ENCODE results near the gene CALM3. TPM values are rescaled to one million over a fixed set of nuclear protein-coding genes. Genes with fewer than 3 reads are reported as not detected.

Gene CALM3
- total RNA-seq, 1 donor from 2014 or later = 335 TPM

DNA sequence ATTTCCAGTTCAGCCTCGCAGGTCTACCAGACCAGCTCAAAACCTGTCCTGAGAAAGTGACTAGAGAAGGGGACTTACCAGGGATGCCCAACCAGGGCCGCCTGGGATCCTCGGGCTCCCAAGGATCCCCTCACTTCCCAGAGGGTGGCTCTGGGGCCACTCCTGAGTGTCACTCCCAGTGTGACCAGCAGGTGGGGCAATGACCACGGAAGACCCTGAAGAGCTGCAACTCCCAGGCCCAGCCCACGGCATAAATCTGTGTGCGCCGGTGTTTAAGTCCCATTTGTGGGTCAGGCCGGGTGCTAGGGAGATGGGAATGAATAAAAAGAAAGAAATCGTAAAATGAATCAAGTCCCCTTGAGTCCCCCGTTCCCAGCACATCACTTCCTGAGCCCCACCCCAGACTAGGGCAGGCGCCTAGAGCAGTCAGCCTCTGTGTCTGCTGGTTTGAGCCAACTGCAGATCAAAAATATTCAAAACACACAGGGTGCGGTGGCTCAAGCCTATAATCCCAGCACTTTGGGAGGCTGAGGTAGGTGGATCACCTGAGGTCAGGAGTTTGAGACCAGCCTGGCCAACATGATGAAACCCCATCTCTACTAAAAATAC lies 13.1 kb downstream of the CALM3 start:
- Mint-ChIP-seq H3K4me3 (peak overlapping the region; percentile 31), H3K4me1 (ENCODE audit: unreplicated experiment) (peaks cover 15% of the 10 kb centered on the region), H3K9me3 (no peaks in the 10 kb centered on the region), H3K27me3 (peaks cover 3% of the 10 kb centered on the region), H3K36me3 (peaks cover 2% of the 10 kb centered on the region), H3K27ac (no peak overlapping the region)
- TF ChIP-seq, protein P1, sequence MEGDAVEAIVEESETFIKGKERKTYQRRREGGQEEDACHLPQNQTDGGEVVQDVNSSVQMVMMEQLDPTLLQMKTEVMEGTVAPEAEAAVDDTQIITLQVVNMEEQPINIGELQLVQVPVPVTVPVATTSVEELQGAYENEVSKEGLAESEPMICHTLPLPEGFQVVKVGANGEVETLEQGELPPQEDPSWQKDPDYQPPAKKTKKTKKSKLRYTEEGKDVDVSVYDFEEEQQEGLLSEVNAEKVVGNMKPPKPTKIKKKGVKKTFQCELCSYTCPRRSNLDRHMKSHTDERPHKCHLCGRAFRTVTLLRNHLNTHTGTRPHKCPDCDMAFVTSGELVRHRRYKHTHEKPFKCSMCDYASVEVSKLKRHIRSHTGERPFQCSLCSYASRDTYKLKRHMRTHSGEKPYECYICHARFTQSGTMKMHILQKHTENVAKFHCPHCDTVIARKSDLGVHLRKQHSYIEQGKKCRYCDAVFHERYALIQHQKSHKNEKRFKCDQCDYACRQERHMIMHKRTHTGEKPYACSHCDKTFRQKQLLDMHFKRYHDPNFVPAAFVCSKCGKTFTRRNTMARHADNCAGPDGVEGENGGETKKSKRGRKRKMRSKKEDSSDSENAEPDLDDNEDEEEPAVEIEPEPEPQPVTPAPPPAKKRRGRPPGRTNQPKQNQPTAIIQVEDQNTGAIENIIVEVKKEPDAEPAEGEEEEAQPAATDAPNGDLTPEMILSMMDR (conservative IDR thresholded peaks at IDR 0.05) = peak; percentile 92
- DNase-seq (ENCODE audit: extremely low spot score, unreplicated experiment) = peak; percentile 88

DNA sequence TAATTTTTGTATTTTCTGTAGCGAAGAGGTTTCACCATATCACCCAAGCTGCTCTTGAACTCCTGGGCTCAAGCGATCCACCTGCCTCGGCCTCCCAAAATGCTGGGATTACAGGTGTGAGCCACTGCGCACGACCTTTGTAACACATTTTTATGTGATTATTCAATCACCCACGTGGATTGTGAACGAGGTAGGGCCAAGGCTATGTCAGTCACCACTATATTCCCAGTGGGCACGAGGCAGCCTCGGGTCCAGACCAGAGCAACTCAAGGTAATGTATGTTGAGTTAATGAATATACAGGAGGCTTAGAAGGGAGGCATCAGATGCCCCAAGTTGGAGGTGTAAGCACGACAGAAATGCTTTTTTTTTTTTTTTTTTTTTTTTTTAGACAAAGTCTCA lies 14.8 kb downstream of the CALM3 start:
- Mint-ChIP-seq H3K9me3 (no peaks in the 10 kb centered on the region), H3K36me3 (no peaks in the 10 kb centered on the region), H3K4me1 (ENCODE audit: unreplicated experiment) (peaks cover 13% of the 10 kb centered on the region), H3K27ac (no peak overlapping the region), H3K4me3 (no peak overlapping the region), H3K27me3 (peaks cover 3% of the 10 kb centered on the region)
- TF ChIP-seq, protein P1 (conservative IDR thresholded peaks at IDR 0.05) = no peak
- no peak for DNase-seq (ENCODE audit: extremely low spot score, unreplicated experiment)

DNA sequence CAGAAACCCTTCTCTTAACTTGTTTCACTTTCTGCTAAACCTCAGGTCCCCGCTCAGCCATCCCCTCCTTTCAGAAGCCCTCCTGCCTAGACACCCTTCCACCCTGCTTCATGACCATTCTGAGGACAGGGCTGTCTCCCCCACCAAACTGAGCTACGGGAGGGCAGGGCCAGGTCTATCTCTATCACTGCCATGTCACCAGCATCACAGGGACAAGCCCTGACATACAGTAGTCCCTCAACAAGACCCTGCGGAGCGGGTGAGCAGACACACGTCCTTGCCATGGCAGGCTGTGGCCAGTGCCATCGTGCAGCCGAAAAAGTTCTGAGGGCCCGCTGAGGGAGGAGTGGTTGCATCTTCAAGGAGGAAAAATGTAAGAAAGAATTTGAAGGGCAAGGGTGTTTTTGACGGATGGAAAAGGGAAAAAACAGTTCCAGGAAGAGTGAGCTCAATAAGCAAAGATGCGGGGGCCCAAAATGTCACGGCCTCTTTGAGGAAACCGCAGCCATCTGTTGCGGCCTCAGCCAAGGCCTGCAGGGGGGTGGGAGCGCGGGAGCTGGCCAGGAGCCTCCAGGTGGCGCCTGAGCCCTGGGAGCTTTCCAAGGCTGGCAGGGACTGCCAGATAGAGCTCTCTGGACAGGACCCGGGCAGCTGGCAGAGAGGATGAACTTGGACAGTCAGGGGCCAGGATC lies 15.6 kb downstream of the CALM3 start:
- peaks cover 3% of the 10 kb centered on the region for H3K27me3 Mint-ChIP-seq
- H3K4me3 Mint-ChIP-seq = peak overlapping the region; percentile 43
- no peak for DNase-seq (ENCODE audit: extremely low spot score, unreplicated experiment)
- H3K36me3 Mint-ChIP-seq = no peaks in the 10 kb centered on the region
- TF ChIP-seq, protein P1 (conservative IDR thresholded peaks at IDR 0.05) = peak; percentile 68
- no peaks in the 10 kb centered on the region for H3K9me3 Mint-ChIP-seq
- peak overlapping the region; percentile 40 for H3K27ac Mint-ChIP-seq
- H3K4me1 Mint-ChIP-seq (ENCODE audit: unreplicated experiment) = peaks cover 17% of the 10 kb centered on the region

DNA sequence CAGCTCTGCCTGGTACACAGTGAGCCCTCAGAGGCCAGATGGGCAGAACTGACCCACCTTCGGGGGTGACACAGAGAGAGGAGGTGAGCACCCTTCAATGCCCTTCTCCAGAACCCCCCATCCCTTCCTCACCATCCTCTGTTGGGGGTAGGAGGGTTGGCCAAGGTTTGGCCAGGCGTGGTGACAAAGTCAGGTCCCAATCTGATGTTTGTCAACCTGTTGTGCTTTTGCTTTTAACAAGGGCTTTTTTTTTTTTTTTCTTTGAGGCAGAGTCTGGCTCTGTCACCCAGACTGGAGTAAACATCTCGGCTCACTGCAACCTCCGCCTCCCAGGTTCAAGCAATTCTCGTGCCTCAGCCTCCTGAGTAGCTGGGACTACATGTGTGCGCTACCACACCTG lies 16.5 kb downstream of the CALM3 start:
- H3K4me1 Mint-ChIP-seq (ENCODE audit: unreplicated experiment) = peaks cover 17% of the 10 kb centered on the region
- H3K27me3 Mint-ChIP-seq = peaks cover 3% of the 10 kb centered on the region

DNA sequence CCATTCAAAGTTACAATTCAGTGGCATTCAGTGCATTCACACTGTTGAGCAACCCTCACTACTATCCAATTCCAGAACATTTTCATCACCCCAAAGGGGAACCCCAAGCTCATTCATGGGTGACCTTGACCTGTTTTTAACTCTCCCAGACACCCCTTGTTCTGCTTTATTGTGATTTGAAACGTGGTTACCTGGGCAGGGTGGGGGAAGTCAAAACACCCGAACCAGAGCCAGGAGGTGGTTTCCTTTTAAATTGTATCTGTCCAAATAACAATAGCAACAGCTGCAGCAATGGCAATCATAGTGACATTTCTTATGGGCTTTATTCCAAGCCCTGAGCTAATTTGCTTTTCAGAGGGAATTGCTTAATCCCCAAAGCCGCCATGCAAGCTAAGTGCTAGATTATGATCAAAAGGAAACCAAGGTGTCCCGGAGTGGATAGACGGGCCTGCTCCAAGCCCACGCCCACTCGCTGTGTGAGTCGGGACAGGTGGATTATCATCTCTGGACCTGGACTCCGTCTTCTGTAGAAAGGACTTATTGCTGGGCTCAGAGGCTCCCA lies 17.6 kb downstream of the CALM3 start:
- Mint-ChIP-seq H3K4me3 (no peak overlapping the region), H3K27me3 (peaks cover 3% of the 10 kb centered on the region), H3K27ac (no peak overlapping the region), H3K4me1 (ENCODE audit: unreplicated experiment) (peaks cover 17% of the 10 kb centered on the region), H3K9me3 (no peaks in the 10 kb centered on the region), H3K36me3 (no peaks in the 10 kb centered on the region)
- no peak for DNase-seq (ENCODE audit: extremely low spot score, unreplicated experiment)
- TF ChIP-seq, protein P1 (conservative IDR thresholded peaks at IDR 0.05) = no peak

More for the DNA sequence above, 16.5 kb downstream of the CALM3 start:
- Mint-ChIP-seq H3K4me3 (no peak overlapping the region), H3K36me3 (no peaks in the 10 kb centered on the region), H3K27ac (no peak overlapping the region), H3K9me3 (no peaks in the 10 kb centered on the region)
- DNase-seq (ENCODE audit: extremely low spot score, unreplicated experiment) = no peak
- TF ChIP-seq, protein P1 (conservative IDR thresholded peaks at IDR 0.05) = no peak

All from type B pancreatic cell (in vitro differentiated cells).